ENCODE measurements around the gene SETBP1. TPM values are rescaled to one million over a fixed set of nuclear protein-coding genes. Genes with fewer than 3 reads are reported as not detected.

SETBP1 gene
- polyA plus RNA-seq, 1 donor: 35.3 TPM

- DNase-seq: no peak
Observed at GRCh38 chr18:44759925-44760342, 79.2 kb downstream of the SETBP1 start.

- DNase-seq: no peak
Observed at GRCh38 chr18:44761812-44762211, 81.1 kb downstream of the SETBP1 start.

- no peak for DNase-seq
Observed at GRCh38 chr18:44763327-44763726, 82.6 kb downstream of the SETBP1 start.

- no peak for DNase-seq
Observed at GRCh38 chr18:44764863-44765262, 84.2 kb downstream of the SETBP1 start.

GRCh38 chr18:44765456-44765855, 84.8 kb downstream of the SETBP1 start:
- DNase-seq: no peak

GRCh38 chr18:44766450-44766849, 85.8 kb downstream of the SETBP1 start:
- DNase-seq: no peak

GRCh38 chr18:44767807-44768206, 87.1 kb downstream of the SETBP1 start:
- no peak for DNase-seq

GRCh38 chr18:44770641-44771040, 90.0 kb downstream of the SETBP1 start:
- no peak for DNase-seq

- no peak for DNase-seq
Observed at GRCh38 chr18:44771572-44771955, 90.9 kb downstream of the SETBP1 start.

- DNase-seq: no peak
Observed at GRCh38 chr18:44771956-44772917, 91.5 kb downstream of the SETBP1 start.

- DNase-seq: no peak
Observed at GRCh38 chr18:44773640-44774155, 93.0 kb downstream of the SETBP1 start.

GRCh38 chr18:44774191-44774590, 93.5 kb downstream of the SETBP1 start:
- no peak for DNase-seq

GRCh38 chr18:44777457-44778192, 96.9 kb downstream of the SETBP1 start:
- no peak for DNase-seq

GRCh38 chr18:44778788-44779187, 98.1 kb downstream of the SETBP1 start:
- DNase-seq: no peak

GRCh38 chr18:44779753-44780292, 99.1 kb downstream of the SETBP1 start:
- DNase-seq: no peak

- no peak for DNase-seq
Observed at GRCh38 chr18:44781886-44782285, 101.2 kb downstream of the SETBP1 start.

GRCh38 chr18:44782617-44783016, 101.9 kb downstream of the SETBP1 start:
- DNase-seq: no peak

- DNase-seq: no peak
Observed at GRCh38 chr18:44783371-44783770, 102.7 kb downstream of the SETBP1 start.

GRCh38 chr18:44786257-44786656, 105.6 kb downstream of the SETBP1 start:
- no peak for DNase-seq

- DNase-seq: no peak
Observed at GRCh38 chr18:44786688-44787087, 106.0 kb downstream of the SETBP1 start.

GRCh38 chr18:44788334-44788733, 107.6 kb downstream of the SETBP1 start:
- DNase-seq: no peak

- no peak for DNase-seq
Observed at GRCh38 chr18:44789710-44790109, 109.0 kb downstream of the SETBP1 start.

GRCh38 chr18:44790860-44791259, 110.2 kb downstream of the SETBP1 start:
- DNase-seq: no peak

Measured in left kidney (tissue), 2 donors.